ENCODE data around the gene DSC1. TPM values are rescaled to one million over a fixed set of nuclear protein-coding genes. Genes with fewer than 3 reads are reported as not detected.
A peak's percentile ranks its signal among the peaks of the same experiment; 100 is the strongest.

The DSC1 gene, protein sequence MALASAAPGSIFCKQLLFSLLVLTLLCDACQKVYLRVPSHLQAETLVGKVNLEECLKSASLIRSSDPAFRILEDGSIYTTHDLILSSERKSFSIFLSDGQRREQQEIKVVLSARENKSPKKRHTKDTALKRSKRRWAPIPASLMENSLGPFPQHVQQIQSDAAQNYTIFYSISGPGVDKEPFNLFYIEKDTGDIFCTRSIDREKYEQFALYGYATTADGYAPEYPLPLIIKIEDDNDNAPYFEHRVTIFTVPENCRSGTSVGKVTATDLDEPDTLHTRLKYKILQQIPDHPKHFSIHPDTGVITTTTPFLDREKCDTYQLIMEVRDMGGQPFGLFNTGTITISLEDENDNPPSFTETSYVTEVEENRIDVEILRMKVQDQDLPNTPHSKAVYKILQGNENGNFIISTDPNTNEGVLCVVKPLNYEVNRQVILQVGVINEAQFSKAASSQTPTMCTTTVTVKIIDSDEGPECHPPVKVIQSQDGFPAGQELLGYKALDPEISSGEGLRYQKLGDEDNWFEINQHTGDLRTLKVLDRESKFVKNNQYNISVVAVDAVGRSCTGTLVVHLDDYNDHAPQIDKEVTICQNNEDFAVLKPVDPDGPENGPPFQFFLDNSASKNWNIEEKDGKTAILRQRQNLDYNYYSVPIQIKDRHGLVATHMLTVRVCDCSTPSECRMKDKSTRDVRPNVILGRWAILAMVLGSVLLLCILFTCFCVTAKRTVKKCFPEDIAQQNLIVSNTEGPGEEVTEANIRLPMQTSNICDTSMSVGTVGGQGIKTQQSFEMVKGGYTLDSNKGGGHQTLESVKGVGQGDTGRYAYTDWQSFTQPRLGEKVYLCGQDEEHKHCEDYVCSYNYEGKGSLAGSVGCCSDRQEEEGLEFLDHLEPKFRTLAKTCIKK
- total RNA-seq (not detected in 2 replicates), polyA plus RNA-seq (0.07 TPM in 1 of 2 replicates, not detected in the other)

DNA sequence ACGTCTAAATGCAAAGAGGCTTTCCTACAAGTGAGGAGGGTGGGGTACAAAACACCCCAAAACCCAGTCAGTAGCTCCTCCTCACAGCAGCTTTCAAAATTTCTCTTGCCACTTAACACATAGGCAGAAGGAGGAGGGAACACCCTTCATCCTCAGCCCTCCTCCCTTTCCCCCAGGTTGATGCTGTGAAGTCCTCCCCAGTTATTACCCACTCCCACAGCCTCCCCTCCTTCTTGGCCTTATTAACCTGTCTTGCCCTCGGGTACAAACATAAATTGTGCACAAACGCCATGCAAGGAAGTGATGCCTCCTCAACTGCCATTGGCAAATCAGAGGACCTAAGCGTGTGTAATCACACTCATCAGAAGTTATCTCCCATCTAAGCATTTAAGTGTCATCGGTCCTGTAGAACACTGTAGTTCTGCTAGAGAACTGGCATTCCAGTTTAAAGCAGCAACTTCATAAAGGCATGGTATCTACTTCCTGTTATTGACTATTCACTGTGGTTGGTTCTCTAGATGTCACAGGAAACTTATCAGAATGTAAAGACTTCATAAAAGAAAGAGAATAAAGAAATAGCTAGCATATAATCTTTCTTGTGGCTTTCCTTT, at the start of gene DSC1:
Gene DSC1 (minus strand): TSS at position 32 of the 611 bp plus-strand sequence. CDS start 262 bp downstream, outside the sequence.
- TF ChIP-seq CTCF (IDR thresholded peaks at IDR 0.05; ENCODE audit: low read depth, low read length), result no peak
- H3K9me3 ChIP-seq (ENCODE audit: low read depth), result no peaks in the 10 kb centered on the region
- H3K4me1 ChIP-seq (ENCODE audit: low read depth), result no peaks in the 10 kb centered on the region
- no peak for DNase-seq (ENCODE audit: low read depth in 1 of 2, low spot score in 1 of 2)
- H3K4me3 ChIP-seq, result no peak within 1 kb of the TSS
- no peaks in the 10 kb centered on the region for H3K36me3 ChIP-seq
- H3K27me3 ChIP-seq, result no peaks in the 10 kb centered on the region
- no peak within 1 kb of the TSS for H3K27ac ChIP-seq

GRCh38 chr18:31211047-31211446, 48.4 kb upstream of the DSC1 start:
- no peak for DNase-seq (ENCODE audit: low read depth in 1 of 2, low spot score in 1 of 2)
- Histone ChIP-seq H3K27me3 (no peaks in the 10 kb centered on the region), H3K27ac (peak overlapping the region; percentile 13), H3K4me3 (no peak overlapping the region), H3K9me3 (ENCODE audit: low read depth) (no peaks in the 10 kb centered on the region), H3K4me1 (ENCODE audit: low read depth) (peaks cover 8% of the 10 kb centered on the region), H3K36me3 (no peaks in the 10 kb centered on the region)
- no peak for TF ChIP-seq CTCF (IDR thresholded peaks at IDR 0.05; ENCODE audit: low read depth, low read length)

- no peaks in the 10 kb centered on the region for H3K36me3 ChIP-seq
- no peak overlapping the region for H3K27ac ChIP-seq
- H3K4me1 ChIP-seq (ENCODE audit: low read depth), result peaks cover 14% of the 10 kb centered on the region
- no peak overlapping the region for H3K4me3 ChIP-seq
- no peaks in the 10 kb centered on the region for H3K9me3 ChIP-seq (ENCODE audit: low read depth)
- no peaks in the 10 kb centered on the region for H3K27me3 ChIP-seq
- TF ChIP-seq CTCF (IDR thresholded peaks at IDR 0.05; ENCODE audit: low read depth, low read length), result no peak
- DNase-seq (ENCODE audit: low read depth in 1 of 2, low spot score in 1 of 2), result no peak
These were observed 46.4 kb upstream of the DSC1 start for GRCh38 chr18:31209041-31209440.

GRCh38 chr18:31207391-31207790, 44.7 kb upstream of the DSC1 start:
- no peaks in the 10 kb centered on the region for H3K36me3 ChIP-seq
- no peak for TF ChIP-seq CTCF (IDR thresholded peaks at IDR 0.05; ENCODE audit: low read depth, low read length)
- DNase-seq (ENCODE audit: low read depth in 1 of 2, low spot score in 1 of 2), result no peak
- H3K4me3 ChIP-seq, result no peak overlapping the region
- peaks cover 24% of the 10 kb centered on the region for H3K4me1 ChIP-seq (ENCODE audit: low read depth)
- H3K27ac ChIP-seq, result no peak overlapping the region
- H3K27me3 ChIP-seq, result no peaks in the 10 kb centered on the region
- H3K9me3 ChIP-seq (ENCODE audit: low read depth), result no peaks in the 10 kb centered on the region

DNA sequence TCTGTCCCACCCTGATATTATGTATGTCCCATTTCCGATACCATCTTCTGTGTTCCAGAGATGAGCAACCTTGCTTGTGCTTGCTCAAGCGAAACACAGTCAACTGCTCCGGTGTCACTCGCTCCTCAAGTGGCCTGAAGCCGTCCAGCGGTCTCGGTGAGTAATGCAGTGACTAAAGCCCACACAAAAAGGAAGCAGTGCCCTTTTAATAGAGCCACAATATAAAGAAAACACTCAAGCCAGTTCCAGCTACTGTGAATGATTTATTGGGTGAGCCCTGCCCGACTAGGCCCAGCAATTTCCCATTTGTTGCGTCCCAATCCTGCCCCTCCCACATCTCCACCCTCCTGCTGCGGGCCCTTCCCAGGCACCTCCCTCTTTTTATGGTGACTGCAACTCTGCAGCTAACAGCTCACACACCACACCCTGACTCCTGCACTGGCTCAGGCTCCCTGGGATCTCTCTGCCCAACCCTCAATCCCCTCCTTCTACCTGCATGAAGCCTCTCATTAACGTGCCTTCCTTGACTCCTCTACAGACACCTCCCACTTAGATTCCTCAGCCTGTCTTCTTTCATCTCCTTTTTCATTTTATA, 44.2 kb upstream of the DSC1 start:
- Histone ChIP-seq H3K27me3 (no peaks in the 10 kb centered on the region), H3K36me3 (no peaks in the 10 kb centered on the region), H3K27ac (no peak overlapping the region), H3K9me3 (ENCODE audit: low read depth) (no peaks in the 10 kb centered on the region), H3K4me3 (no peak overlapping the region), H3K4me1 (ENCODE audit: low read depth) (peaks cover 24% of the 10 kb centered on the region)
- DNase-seq (ENCODE audit: low read depth in 1 of 2, low spot score in 1 of 2), result no peak
- TF ChIP-seq CTCF (IDR thresholded peaks at IDR 0.05; ENCODE audit: low read depth, low read length), result no peak

Data from cardiac muscle cell (in vitro differentiated cells and primary cell).